GM21825 (cell line): Measurements from ENCODE around the gene PRKCG.

Source experiments
- ATAC-seq: cut with Tn5 transposase; IDR thresholded peaks from one replicate; pipeline ENCODE4 v1.9.1; 2021; ENCODE audit warnings: mild to moderate bottlenecking, moderate library complexity; ENCODE audit not compliant: unreplicated experiment

Gene PRKCG

GRCh38 chr19:53897459-53897858, 15.5 kb downstream of the PRKCG start:
- ATAC-seq = no peak

DNA sequence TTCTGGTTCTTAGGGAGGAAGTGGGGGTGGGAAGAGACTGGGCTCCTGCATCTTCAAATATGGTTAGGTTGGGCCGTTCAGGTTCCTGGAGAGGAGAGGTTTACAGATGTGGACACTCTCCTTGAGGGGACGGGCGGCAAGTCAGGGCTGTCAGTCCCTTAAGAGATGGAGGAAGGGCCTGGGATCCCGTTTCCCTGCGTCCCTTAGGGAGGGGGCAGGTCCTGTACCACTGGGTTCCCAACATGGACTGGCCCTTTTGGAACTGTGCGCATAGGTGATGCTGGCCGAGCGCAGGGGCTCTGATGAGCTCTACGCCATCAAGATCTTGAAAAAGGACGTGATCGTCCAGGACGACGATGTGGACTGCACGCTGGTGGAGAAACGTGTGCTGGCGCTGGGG, 16.2 kb downstream of the PRKCG start:
- no peak for ATAC-seq

DNA sequence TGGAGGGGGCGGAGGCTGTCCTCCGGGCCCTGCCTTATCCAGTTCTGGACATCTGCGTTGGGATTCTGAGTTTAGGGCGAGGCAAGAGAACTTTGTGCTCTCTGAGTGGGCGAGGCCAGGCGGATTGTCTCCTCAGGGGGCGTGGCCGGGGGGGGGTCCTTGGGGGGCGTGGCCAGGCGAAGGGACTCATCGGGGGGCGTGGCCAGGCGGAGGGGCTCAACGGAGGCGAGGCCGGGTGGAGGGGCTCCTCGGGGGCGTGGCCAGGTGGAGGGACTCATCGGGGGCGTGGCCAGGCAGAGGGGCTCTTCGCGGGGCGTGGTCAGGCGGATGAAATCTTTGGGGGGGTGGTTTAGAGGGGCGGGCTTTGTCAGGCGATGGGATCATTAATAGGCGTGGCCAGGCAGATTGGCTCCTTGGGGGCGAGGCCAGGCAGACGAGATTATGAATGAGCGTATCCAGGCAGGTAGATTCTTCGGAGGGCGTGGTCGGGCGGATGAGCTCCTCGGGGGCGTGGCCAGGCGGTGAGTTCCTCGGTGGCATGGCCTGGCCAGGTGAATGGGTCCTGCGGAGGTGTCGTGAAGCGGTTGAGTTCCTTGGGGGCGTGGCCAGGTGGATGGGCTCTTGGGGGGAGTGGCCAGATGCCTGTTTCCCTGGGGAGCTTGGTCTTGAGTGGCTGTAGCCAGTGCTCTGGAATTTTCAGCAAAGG, 16.8 kb downstream of the PRKCG start:
- ATAC-seq = no peak

DNA sequence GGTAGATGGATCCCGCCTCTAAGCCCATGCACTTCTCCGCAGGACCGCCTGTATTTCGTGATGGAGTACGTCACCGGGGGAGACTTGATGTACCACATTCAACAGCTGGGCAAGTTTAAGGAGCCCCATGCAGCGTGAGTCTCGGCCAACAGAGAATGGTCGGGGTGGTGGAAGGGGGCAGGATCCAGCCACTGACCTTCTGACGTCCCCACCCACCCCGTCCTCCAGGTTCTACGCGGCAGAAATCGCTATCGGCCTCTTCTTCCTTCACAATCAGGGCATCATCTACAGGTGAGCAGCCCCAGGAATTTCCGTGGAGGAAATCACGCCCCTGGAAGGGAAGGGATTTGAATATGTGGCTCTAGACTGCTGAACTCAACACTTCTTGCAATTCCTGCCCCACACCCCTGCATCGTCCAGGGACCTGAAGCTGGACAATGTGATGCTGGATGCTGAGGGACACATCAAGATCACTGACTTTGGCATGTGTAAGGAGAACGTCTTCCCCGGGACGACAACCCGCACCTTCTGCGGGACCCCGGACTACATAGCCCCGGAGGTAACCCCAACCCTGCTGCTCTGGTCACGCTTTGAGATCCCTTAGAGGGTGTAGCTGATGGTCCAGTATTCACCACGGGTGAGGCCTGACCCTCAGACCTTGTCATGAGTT, 18.3 kb downstream of the PRKCG start:
- ATAC-seq = no peak

- ATAC-seq = no peak
Measured at GRCh38 chr19:53903055-53903680, 21.2 kb downstream of the PRKCG start.

GRCh38 chr19:53904909-53905308, 22.9 kb downstream of the PRKCG start:
- no peak for ATAC-seq

- ATAC-seq = no peak
Measured at GRCh38 chr19:53905787-53906186, 23.8 kb downstream of the PRKCG start.

DNA sequence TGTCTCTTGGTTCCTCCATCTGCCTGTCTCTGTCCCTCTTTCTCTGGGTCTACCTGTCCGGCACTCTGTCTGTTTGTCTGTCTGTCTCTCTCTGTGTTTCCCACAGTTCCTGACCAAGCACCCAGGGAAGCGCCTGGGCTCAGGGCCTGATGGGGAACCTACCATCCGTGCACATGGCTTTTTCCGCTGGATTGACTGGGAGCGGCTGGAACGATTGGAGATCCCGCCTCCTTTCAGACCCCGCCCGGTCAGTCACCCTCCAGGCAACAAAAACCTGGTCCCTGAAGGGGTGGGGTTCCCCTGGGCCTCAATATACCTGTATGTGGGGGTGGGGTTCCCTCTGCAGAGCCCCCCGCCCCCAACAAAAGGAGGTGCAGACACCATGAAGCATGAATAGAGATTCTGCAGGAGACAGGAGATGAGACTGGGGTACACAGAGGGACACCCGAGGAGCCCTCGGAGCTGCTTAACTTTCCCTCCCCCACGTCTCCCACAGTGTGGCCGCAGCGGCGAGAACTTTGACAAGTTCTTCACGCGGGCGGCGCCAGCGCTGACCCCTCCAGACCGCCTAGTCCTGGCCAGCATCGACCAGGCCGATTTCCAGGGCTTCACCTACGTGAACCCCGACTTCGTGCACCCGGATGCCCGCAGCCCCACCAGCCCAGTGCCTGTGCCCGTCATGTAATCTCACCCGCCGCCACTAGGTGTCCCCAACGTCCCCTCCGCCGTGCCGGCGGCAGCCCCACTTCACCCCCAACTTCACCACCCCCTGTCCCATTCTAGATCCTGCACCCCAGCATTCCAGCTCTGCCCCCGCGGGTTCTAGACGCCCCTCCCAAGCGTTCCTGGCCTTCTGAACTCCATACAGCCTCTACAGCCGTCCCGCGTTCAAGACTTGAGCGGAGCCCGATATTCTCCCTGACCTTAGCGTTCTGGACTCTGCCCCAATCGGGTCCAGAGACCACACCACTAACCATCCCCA, 24.5 kb downstream of the PRKCG start:
- no peak for ATAC-seq

GRCh38 chr19:53907193-53907581, 25.2 kb downstream of the PRKCG start:
- ATAC-seq = no peak

DNA sequence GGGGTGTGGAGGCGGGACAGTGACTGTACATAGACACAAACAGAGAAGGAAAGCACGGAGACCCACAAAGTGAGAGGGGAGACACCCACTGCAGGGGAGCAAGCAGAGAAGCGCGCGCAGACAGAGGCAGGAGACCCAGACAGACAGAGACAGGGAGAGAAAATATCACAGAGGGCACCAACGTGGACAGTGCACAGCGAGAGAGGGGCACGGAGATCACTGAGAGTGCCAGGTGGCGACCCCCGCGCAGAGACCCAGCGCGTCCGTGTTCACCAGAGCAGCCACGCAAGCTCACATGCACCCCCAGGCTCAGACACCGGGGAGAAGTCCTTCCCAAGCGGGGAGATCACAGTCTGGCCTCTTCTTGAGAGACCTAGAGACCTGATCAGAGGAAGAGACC, 25.7 kb downstream of the PRKCG start:
- no peak for ATAC-seq

- ATAC-seq = no peak
Measured at GRCh38 chr19:53908106-53908934, 26.3 kb downstream of the PRKCG start.

DNA sequence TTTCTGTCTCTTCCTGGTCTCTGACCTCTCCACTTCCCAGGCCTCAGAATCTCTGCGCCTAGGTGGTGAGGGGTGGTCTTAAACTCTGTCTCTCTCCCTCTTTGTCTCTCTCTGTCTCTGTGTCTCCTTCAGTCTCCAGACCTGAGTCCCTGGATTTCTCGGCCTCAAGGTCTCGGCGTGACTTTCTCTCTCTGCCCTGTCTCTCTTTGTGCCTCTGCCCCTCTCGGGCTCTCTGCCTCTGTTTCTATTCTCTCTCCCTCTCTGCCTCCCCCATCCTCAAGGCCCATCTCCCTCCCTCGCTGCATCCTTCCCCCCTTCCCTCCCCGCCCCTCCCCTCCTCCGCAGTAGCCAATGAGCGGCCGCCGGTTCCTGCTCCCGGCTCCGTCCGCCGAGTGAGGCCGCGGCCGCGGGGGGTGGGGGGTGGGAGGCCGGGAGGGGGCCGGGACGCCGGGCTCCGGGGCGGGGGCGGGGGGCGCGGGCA, 27.0 kb downstream of the PRKCG start, which contains the start of gene CACNG7:
Gene CACNG7 (plus strand): TSS at position 344 of the 481 bp plus-strand sequence. CDS start 3,554 bp downstream, outside the sequence.
- ATAC-seq = no peak

- no peak for ATAC-seq
Measured at GRCh38 chr19:53909471-53910169, 27.6 kb downstream of the PRKCG start.

- no peak for ATAC-seq
Measured at GRCh38 chr19:53910170-53910518, 28.1 kb downstream of the PRKCG start.

- no peak for ATAC-seq
Measured at GRCh38 chr19:53912653-53913052, 30.7 kb downstream of the PRKCG start.

- ATAC-seq = no peak
Measured at GRCh38 chr19:53915000-53915399, 33.0 kb downstream of the PRKCG start.

- ATAC-seq = no peak
Measured at GRCh38 chr19:53916004-53916403, 34.0 kb downstream of the PRKCG start.

GRCh38 chr19:53917356-53917755, 35.4 kb downstream of the PRKCG start:
- no peak for ATAC-seq

GRCh38 chr19:53927739-53928138, 45.7 kb downstream of the PRKCG start:
- ATAC-seq = no peak
